ENCODE data around the gene DHRS2.

DNA sequence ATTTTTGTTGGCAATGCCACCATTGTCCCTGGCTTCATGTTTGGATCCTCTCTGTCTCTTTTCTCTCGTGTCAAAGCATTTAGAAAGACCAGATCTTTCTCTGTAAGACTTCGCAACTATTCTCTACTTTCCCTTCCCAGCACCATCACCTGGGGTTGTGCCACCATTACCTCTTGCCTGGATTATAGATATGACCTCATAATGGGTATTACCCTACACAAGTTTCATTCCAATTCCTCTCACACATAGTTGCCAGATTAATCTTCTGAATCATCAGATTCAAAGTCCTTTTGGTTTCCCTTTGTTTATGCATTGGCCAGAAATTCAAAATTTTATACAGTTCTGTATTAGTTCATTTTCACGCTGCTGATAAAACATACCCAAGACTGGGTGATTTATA is 27.2 kb upstream of the DHRS2 start:
- TF ChIP-seq, protein P1, sequence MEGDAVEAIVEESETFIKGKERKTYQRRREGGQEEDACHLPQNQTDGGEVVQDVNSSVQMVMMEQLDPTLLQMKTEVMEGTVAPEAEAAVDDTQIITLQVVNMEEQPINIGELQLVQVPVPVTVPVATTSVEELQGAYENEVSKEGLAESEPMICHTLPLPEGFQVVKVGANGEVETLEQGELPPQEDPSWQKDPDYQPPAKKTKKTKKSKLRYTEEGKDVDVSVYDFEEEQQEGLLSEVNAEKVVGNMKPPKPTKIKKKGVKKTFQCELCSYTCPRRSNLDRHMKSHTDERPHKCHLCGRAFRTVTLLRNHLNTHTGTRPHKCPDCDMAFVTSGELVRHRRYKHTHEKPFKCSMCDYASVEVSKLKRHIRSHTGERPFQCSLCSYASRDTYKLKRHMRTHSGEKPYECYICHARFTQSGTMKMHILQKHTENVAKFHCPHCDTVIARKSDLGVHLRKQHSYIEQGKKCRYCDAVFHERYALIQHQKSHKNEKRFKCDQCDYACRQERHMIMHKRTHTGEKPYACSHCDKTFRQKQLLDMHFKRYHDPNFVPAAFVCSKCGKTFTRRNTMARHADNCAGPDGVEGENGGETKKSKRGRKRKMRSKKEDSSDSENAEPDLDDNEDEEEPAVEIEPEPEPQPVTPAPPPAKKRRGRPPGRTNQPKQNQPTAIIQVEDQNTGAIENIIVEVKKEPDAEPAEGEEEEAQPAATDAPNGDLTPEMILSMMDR (IDR thresholded peaks at IDR 0.05; ENCODE audit: borderline replicate concordance, extremely low read depth, low read length, poor library complexity, severe bottlenecking): no peak
- TF ChIP-seq EZH2 (IDR thresholded peaks at IDR 0.05; ENCODE audit: borderline replicate concordance, low read depth, low read length, severe bottlenecking): no peak

Measured in DND-41 (cell line).